PC-3 (cell line): ENCODE measurements around the gene KIAA0513. TPM values are rescaled to one million over a fixed set of nuclear protein-coding genes. Genes with fewer than 3 reads are reported as not detected.

Experiments used
- ATAC-seq: fragments of 200-7000 bp; cut with Tn5 transposase; 2 replicates; pipeline ENCODE4 v1.9.1; 2020; ENCODE audit warnings: mild to moderate bottlenecking, moderate library complexity
- BruUV-seq: library from RNA; stranded (reverse); fragments of 400-500 nt; replicated peaks from 2 replicates; lab custom pipeline; 2021; lab: Mats Ljungman, UMichigan
- CTCF ChIA-PET: fragments of 300-600 bp; sonication (Branson Sonifier 250); formaldehyde crosslinking; loops from one replicate; lab custom pipeline; 2022; ENCODE audit warnings: antibody characterized with exemption; lab: Charles Lee
- POLR2A ChIA-PET: fragments of 300-600 bp; sonication (Branson Sonifier 250); formaldehyde crosslinking; loops from one replicate; lab custom pipeline; 2022; ENCODE audit warnings: antibody characterized with exemption; ENCODE audit not compliant: unreplicated experiment; lab: Charles Lee
- DNase-seq: peaks from one replicate; pipeline ENCODE4 v3.0.0-alpha.2; 2015
- H2AFZ ChIP-seq: fragments of 300-600 bp; sonication (generic); 2 replicates; pipeline ENCODE4 v1.6.0; 2016; ENCODE audit warnings: antibody characterized with exemption, low read length
- H3F3A ChIP-seq: fragments of 300-600 bp; sonication (generic); one replicate; pipeline ENCODE4 v1.6.0; 2017; ENCODE audit warnings: antibody characterized with exemption, low read length, control low read depth, mild to moderate bottlenecking; ENCODE audit not compliant: unreplicated experiment
- H3K27ac ChIP-seq: fragments of 300-600 bp; sonication (generic); 2 replicates; pipeline ENCODE4 v1.5.1; 2016; ENCODE audit warnings: mild to moderate bottlenecking, low read length
- H3K27me3 ChIP-seq: fragments of 300-600 bp; sonication (generic); 2 replicates; pipeline ENCODE4 v1.6.1; 2016; ENCODE audit warnings: low read length, mixed read lengths
- H3K36me3 ChIP-seq: fragments of 300-600 bp; sonication (generic); 2 replicates; pipeline ENCODE4 v1.6.1; 2016; ENCODE audit warnings: low read depth, mixed run types, low read length, mixed read lengths
- H3K4me1 ChIP-seq: fragments of 300-600 bp; sonication (generic); 2 replicates; pipeline ENCODE4 v1.5.1; 2016; ENCODE audit warnings: low read length; ENCODE audit not compliant: insufficient read depth
- H3K4me2 ChIP-seq: fragments of 300-600 bp; sonication (generic); 2 replicates; pipeline ENCODE4 v1.6.0; 2016; ENCODE audit warnings: low read length
- H3K4me3 ChIP-seq: fragments of 300-600 bp; sonication (generic); 2 replicates; pipeline ENCODE4 v1.5.1; 2016; ENCODE audit warnings: mild to moderate bottlenecking, low read length, mixed read lengths
- H3K79me2 ChIP-seq: fragments of 300-600 bp; sonication (generic); 2 replicates; pipeline ENCODE4 v1.6.1; 2017; ENCODE audit warnings: low read length, mixed read lengths
- H3K9ac ChIP-seq: fragments of 300-600 bp; sonication (generic); 2 replicates; pipeline ENCODE4 v1.6.0; 2016; ENCODE audit warnings: mild to moderate bottlenecking, low read length
- H3K9me2 ChIP-seq: fragments of 300-600 bp; sonication (generic); replicated peaks from 2 replicates; pipeline ENCODE4 v1.6.1; 2016; ENCODE audit warnings: mixed run types, low read length, mixed read lengths
- H3K9me3 ChIP-seq: fragments of 300-600 bp; sonication (generic); 2 replicates; pipeline ENCODE4 v1.6.1; 2016; ENCODE audit warnings: low read length, mixed read lengths
- H4K20me1 ChIP-seq: fragments of 300-600 bp; sonication (generic); 2 replicates; pipeline ENCODE4 v1.6.1; 2016; ENCODE audit warnings: low read length, mixed read lengths
- EZH2 ChIP-seq: fragments of 300-600 bp; sonication (generic); IDR thresholded peaks from one replicate; pipeline ENCODE4 v1.6.1; 2017; ENCODE audit warnings: antibody characterized with exemption, mild to moderate bottlenecking, low read length; ENCODE audit not compliant: unreplicated experiment
- EZH2phosphoT487 ChIP-seq: fragments of 300-600 bp; sonication (generic); IDR thresholded peaks from 2 replicates; pipeline ENCODE4 v1.6.1; 2018; ENCODE audit warnings: mild to moderate bottlenecking, antibody characterized with exemption, low read length, borderline replicate concordance
- intact Hi-C: fragments of 100-400 bp; cut with micrococcal nuclease; formaldehyde crosslinking; loops from 2 replicates; pipeline ENCODE4 v1.9.0; 2023
- total RNA-seq: library from RNA; depleted of rRNA; stranded (reverse); fragments of >200 nt; gene quantifications from 2 replicates; pipeline ENCODE4 v1.2.3, GENCODE V29; 2014
- TF ChIP-seq, protein P1 (sequence below): fragments of 300-600 bp; sonication (generic); conservative IDR thresholded peaks from 2 replicates; pipeline ENCODE4 v1.5.1; 2017; ENCODE audit warnings: antibody characterized with exemption, low read depth, mild to moderate bottlenecking, low read length

Gene KIAA0513
- total RNA-seq, 1 experiment from 2014 or later = 7.8 TPM

DNA sequence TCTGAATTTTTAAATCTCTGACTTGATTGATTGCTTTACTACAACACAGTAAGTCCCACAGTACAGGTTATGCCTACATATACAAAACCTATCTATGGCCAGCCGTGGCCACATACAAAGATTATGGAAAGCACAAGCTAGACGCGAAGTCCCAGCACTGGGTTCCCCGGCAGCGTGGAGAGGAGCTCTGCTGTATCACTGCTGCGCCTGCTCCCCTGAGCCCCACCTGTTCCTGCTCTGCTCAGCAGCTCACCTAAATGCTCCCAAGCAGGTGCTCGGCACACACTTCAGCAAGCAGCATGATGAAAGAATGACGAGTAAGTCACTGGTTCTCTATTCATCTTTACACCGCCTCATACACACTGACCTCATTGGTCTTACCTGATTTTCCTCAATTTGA is 36.8 kb upstream of the KIAA0513 start:
- Histone ChIP-seq H3K9me2 (no peaks in the 10 kb centered on the region), H3K79me2 (peaks cover 47% of the 10 kb centered on the region), H3F3A (peaks cover 9% of the 10 kb centered on the region), H3K9ac (no peak overlapping the region), H3K27me3 (no peaks in the 10 kb centered on the region), H3K4me3 (no peak overlapping the region), H4K20me1 (no peaks in the 10 kb centered on the region), H3K4me2 (no peak overlapping the region), H3K36me3 (peaks cover 16% of the 10 kb centered on the region), H2AFZ (no peak overlapping the region), H3K4me1 (peaks cover 32% of the 10 kb centered on the region), H3K9me3 (no peaks in the 10 kb centered on the region), H3K27ac (no peak overlapping the region)
- no TSS peak for BruUV-seq
- DNase-seq = no peak
- intact Hi-C loops = loop anchor here (10.0 kb wide), 1 partner anchor 94 kb away; no protein-coding TSS in a partner anchor
- TF ChIP-seq EZH2phosphoT487 = no peak
- TF ChIP-seq, protein P1, sequence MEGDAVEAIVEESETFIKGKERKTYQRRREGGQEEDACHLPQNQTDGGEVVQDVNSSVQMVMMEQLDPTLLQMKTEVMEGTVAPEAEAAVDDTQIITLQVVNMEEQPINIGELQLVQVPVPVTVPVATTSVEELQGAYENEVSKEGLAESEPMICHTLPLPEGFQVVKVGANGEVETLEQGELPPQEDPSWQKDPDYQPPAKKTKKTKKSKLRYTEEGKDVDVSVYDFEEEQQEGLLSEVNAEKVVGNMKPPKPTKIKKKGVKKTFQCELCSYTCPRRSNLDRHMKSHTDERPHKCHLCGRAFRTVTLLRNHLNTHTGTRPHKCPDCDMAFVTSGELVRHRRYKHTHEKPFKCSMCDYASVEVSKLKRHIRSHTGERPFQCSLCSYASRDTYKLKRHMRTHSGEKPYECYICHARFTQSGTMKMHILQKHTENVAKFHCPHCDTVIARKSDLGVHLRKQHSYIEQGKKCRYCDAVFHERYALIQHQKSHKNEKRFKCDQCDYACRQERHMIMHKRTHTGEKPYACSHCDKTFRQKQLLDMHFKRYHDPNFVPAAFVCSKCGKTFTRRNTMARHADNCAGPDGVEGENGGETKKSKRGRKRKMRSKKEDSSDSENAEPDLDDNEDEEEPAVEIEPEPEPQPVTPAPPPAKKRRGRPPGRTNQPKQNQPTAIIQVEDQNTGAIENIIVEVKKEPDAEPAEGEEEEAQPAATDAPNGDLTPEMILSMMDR = no peak
- no peak for TF ChIP-seq EZH2
- POLR2A ChIA-PET = interaction anchor here (0.6 kb wide), 1 partner anchor 17 kb away, joined by 3 read pairs; no protein-coding TSS in a partner anchor
- CTCF ChIA-PET = no interaction called here
- no peak for ATAC-seq

DNA sequence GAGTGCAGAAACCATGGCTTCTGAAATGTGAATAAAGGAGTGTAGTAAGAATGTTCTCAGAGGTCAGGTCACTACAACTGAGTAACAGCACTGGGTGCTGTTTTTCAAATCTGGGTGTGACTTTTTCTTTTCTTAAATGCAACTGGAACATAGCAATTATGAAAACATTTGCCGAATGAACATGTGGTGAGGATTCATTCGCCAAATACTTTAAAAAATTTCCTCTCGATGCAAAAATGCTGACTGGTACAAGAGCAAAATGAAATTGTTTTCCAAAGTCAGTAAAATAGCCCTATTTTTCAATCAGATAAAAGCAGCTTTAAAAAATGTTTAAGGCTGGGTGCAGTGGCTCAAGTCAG is 34.9 kb upstream of the KIAA0513 start:
- Histone ChIP-seq H3K9ac (no peak overlapping the region), H3F3A (peaks cover 9% of the 10 kb centered on the region), H3K9me3 (no peaks in the 10 kb centered on the region), H3K4me2 (no peak overlapping the region), H2AFZ (no peak overlapping the region), H3K4me1 (peaks cover 33% of the 10 kb centered on the region), H3K79me2 (peaks cover 47% of the 10 kb centered on the region), H4K20me1 (no peaks in the 10 kb centered on the region), H3K4me3 (no peak overlapping the region), H3K27me3 (no peaks in the 10 kb centered on the region), H3K9me2 (no peaks in the 10 kb centered on the region), H3K36me3 (peaks cover 6% of the 10 kb centered on the region; the same call in 1 of the 2 replicates), H3K27ac (no peak overlapping the region)
- POLR2A ChIA-PET = no interaction called here
- CTCF ChIA-PET = no interaction called here
- intact Hi-C loops = loop anchor here (10.0 kb wide), 1 partner anchor 92 kb away; no protein-coding TSS in a partner anchor
- TF ChIP-seq, protein P1 = no peak
- no peak for TF ChIP-seq EZH2
- no peak for TF ChIP-seq EZH2phosphoT487
- ATAC-seq (no peak), DNase-seq (no peak)
- BruUV-seq = no TSS peak

DNA sequence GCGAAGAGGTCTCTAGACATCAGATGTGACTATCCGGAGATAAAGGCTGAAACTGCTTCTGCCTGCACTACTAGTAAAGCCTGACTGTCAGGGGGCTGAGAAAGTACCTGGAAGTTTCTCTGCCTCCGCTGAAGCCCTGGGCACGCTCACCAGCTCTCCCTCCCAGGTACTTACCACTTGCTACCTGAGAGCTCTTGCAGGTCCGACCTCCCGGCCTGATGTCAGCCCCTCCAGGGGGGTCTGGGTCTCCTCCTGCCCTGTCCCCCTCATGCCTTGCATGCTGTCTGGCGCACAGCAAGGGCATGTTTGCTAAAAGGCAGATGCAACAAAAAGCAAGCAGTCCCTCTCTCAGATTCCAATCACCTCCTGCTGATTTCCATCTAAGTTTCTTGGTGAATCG is 33.7 kb upstream of the KIAA0513 start:
- peak overlapping the region; percentile 74 for H3K9ac ChIP-seq
- peaks cover 9% of the 10 kb centered on the region for H3F3A ChIP-seq
- peaks cover 51% of the 10 kb centered on the region for H3K79me2 ChIP-seq
- peaks cover 6% of the 10 kb centered on the region; the same call in 1 of the 2 replicates for H3K36me3 ChIP-seq
- H3K9me3 ChIP-seq = no peaks in the 10 kb centered on the region
- POLR2A ChIA-PET = interaction anchor here (0.6 kb wide), 1 partner anchor 50 kb away, joined by 23 read pairs; no protein-coding TSS in a partner anchor
- no peak for DNase-seq
- peak overlapping the region; percentile 48; the same call in 1 of the 2 replicates for H3K4me3 ChIP-seq
- peaks cover 42% of the 10 kb centered on the region for H3K4me1 ChIP-seq
- H3K27ac ChIP-seq = peak overlapping the region; percentile 97
- BruUV-seq = no TSS peak
- intact Hi-C loops = loop anchor here (2.0 to 10.0 kb wide), 3 partner anchors 17 to 91 kb away; partner anchors contain the start of genes KIAA0513 and ZDHHC7
- H2AFZ ChIP-seq = no peak overlapping the region
- H4K20me1 ChIP-seq = no peaks in the 10 kb centered on the region
- H3K4me2 ChIP-seq = peak overlapping the region; percentile 75
- H3K27me3 ChIP-seq = no peaks in the 10 kb centered on the region
- TF ChIP-seq EZH2 = no peak
- TF ChIP-seq EZH2phosphoT487 = no peak
- TF ChIP-seq, protein P1 = no peak
- CTCF ChIA-PET = no interaction called here
- no peaks in the 10 kb centered on the region for H3K9me2 ChIP-seq
- no peak for ATAC-seq
